DND-41 (cell line): Measurements from ENCODE around the gene GDPD4.

Experiments used
- ATAC-seq: fragments of 200-7000 bp; cut with Tn5 transposase; 3 replicates; pipeline ENCODE4 v1.9.1; 2021; ENCODE audit warnings: low read depth; ENCODE audit not compliant: insufficient read depth
- DNase-seq: peaks from one replicate; pipeline ENCODE4 v3.0.0-alpha.2; 2020
- H2AFZ ChIP-seq: 2 replicates; pipeline ENCODE4 v1.6.0; 2012; ENCODE audit warnings: low read depth, low read length
- H3K27ac ChIP-seq: 2 replicates; pipeline ENCODE4 v1.5.1; 2012; ENCODE audit warnings: low read length, inconsistent platforms
- H3K27me3 ChIP-seq: fragments of 200-600 bp; sonication (generic); 2 replicates; pipeline ENCODE4 v1.6.0; 2012; ENCODE audit warnings: low read length, mild to moderate bottlenecking, inconsistent platforms; ENCODE audit not compliant: insufficient read depth, poor library complexity
- H3K36me3 ChIP-seq: 2 replicates; pipeline ENCODE4 v1.5.1; 2012; ENCODE audit warnings: low read length, inconsistent platforms; ENCODE audit not compliant: insufficient read depth
- H3K4me1 ChIP-seq: 2 replicates; pipeline ENCODE4 v1.5.1; 2012; ENCODE audit warnings: mild to moderate bottlenecking, low read length; ENCODE audit not compliant: insufficient read depth
- H3K4me2 ChIP-seq: 2 replicates; pipeline ENCODE4 v1.6.0; 2012; ENCODE audit warnings: mild to moderate bottlenecking, moderate library complexity, low read length, inconsistent platforms; ENCODE audit not compliant: insufficient read depth
- H3K4me3 ChIP-seq, 2 experiments: fragments of 200-600 bp in 1 of 2; shearing (Covaris generic) in 1 of 2; 2 replicates each; pipeline ENCODE4 v1.5.1; 2012 to 2016; ENCODE audit warnings: inconsistent platforms in 2 of 2, low read length in 2 of 2, mild to moderate bottlenecking in 2 of 2, low read depth in 1 of 2, moderate library complexity in 1 of 2
- H3K79me2 ChIP-seq: 2 replicates; pipeline ENCODE4 v1.6.0; 2012; ENCODE audit warnings: low read length, inconsistent platforms; ENCODE audit not compliant: insufficient read depth
- H3K9ac ChIP-seq: 2 replicates; pipeline ENCODE4 v1.6.0; 2012; ENCODE audit warnings: low read depth, mild to moderate bottlenecking, inconsistent platforms, low read length, moderate library complexity
- H3K9me3 ChIP-seq: 2 replicates; pipeline ENCODE4 v1.5.1; 2012; ENCODE audit warnings: low read length, moderate library complexity, mild to moderate bottlenecking, inconsistent platforms; ENCODE audit not compliant: insufficient read depth, severe bottlenecking
- H4K20me1 ChIP-seq: 2 replicates; pipeline ENCODE4 v1.6.0; 2012; ENCODE audit warnings: low read length; ENCODE audit not compliant: insufficient read depth
- EZH2 ChIP-seq: IDR thresholded peaks from 3 replicates; pipeline ENCODE4 v1.6.1; 2012; ENCODE audit warnings: borderline replicate concordance, low read depth, mild to moderate bottlenecking, moderate library complexity, low read length, inconsistent platforms; ENCODE audit not compliant: severe bottlenecking
- TF ChIP-seq, protein P1 (sequence below): IDR thresholded peaks from 2 replicates; pipeline ENCODE4 v1.5.1; 2012; ENCODE audit warnings: borderline replicate concordance, low read length, moderate library complexity, mild to moderate bottlenecking; ENCODE audit not compliant: poor library complexity, severe bottlenecking; ENCODE audit errors: extremely low read depth

The GDPD4 gene

DNA sequence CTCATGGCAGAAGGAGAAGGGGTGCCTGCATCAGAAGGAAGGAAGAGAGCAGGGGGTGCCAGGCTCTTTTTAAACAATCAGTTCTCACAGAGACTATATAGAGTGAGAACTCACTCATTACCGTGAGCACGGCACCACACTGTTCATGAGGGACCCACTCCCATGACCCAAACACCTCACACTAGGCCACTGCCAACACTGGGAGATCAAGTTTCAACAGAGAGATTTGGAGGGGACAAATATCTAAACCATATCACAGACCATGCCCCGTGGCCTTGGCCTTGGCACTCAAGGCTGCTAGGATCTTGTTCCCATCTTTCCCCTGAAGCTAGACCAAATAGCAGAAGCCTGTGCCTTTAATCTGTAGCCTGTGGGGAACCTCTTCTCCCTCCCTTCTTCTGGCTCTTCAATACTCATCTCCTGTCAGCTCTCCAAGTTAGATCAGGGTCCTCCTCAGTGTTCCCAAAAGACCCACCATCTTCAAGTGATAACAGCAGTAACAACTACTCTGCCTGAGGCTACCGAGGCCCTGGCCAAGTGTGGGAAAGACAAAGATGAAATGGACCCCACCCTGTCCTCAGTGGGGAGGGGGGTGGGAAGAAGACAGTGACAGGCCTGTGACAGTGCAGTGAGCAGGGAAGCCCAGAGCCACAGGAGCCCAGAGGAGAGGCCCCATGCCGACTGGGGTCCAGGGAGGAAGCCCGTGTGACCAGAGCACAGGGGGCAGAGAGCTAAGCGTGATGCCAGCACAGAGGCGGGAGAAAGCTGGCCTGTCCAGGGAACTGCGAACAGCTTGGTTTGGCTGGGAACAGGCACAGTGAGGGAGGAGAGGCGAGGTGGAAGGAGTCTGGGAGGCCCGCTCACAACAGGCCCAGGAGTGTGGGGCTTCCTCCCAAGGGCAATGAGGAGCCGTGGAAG is 100.9 kb downstream of the GDPD4 start:
- Histone ChIP-seq H3K4me1 (no peaks in the 10 kb centered on the region), H3K4me2 (no peak overlapping the region), H3K27ac (no peak overlapping the region), H3K27me3 (no peaks in the 10 kb centered on the region), H2AFZ (no peak overlapping the region), H3K9ac (no peak overlapping the region), H3K4me3 (no peak overlapping the region), H3K9me3 (no peaks in the 10 kb centered on the region), H3K79me2 (no peaks in the 10 kb centered on the region), H4K20me1 (no peaks in the 10 kb centered on the region), H3K36me3 (no peaks in the 10 kb centered on the region)
- DNase-seq = no peak
- TF ChIP-seq EZH2 = no peak
- no peak for ATAC-seq

DNA sequence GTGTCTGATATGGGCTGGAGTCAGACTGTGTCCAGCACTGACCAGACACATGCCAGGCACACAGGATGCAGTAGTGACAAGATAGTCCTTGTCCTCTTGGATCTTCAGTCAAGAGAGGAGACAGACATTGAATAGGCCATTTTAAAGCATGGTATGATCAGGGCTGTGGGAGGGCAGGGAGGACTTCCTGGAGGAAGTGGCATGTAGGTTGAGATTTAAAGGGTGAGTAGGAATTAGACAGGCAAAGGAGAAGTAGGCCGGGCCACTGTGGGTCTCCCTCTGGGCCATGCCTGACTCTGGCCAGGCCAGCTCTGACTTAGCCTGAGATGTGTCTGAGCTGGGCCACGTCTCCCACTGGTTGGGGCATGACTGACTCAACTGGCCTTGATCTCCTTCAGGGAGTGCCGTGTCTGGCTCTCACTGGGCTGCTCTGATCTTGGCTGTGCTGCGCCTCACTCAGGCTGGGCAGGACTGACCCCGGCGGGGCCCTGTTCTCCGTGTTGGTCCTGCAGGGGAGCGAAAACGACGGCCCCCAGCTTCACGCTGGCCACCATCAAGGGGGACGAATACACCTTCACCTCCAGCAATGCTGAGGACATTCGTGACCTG is 102.2 kb downstream of the GDPD4 start:
- no peak for TF ChIP-seq EZH2
- TF ChIP-seq, protein P1, sequence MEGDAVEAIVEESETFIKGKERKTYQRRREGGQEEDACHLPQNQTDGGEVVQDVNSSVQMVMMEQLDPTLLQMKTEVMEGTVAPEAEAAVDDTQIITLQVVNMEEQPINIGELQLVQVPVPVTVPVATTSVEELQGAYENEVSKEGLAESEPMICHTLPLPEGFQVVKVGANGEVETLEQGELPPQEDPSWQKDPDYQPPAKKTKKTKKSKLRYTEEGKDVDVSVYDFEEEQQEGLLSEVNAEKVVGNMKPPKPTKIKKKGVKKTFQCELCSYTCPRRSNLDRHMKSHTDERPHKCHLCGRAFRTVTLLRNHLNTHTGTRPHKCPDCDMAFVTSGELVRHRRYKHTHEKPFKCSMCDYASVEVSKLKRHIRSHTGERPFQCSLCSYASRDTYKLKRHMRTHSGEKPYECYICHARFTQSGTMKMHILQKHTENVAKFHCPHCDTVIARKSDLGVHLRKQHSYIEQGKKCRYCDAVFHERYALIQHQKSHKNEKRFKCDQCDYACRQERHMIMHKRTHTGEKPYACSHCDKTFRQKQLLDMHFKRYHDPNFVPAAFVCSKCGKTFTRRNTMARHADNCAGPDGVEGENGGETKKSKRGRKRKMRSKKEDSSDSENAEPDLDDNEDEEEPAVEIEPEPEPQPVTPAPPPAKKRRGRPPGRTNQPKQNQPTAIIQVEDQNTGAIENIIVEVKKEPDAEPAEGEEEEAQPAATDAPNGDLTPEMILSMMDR = no peak
- no peak for DNase-seq
- H3K4me1 ChIP-seq = no peaks in the 10 kb centered on the region
- H3K27ac ChIP-seq = no peak overlapping the region
- ATAC-seq = no peak
- H3K4me2 ChIP-seq = no peak overlapping the region
- no peak overlapping the region for H2AFZ ChIP-seq
- H3K27me3 ChIP-seq = no peaks in the 10 kb centered on the region
- H3K36me3 ChIP-seq = no peaks in the 10 kb centered on the region
- no peaks in the 10 kb centered on the region for H3K79me2 ChIP-seq
- H3K9me3 ChIP-seq = no peaks in the 10 kb centered on the region
- no peak overlapping the region for H3K9ac ChIP-seq
- H4K20me1 ChIP-seq = no peaks in the 10 kb centered on the region
- H3K4me3 ChIP-seq = no peak overlapping the region

DNA sequence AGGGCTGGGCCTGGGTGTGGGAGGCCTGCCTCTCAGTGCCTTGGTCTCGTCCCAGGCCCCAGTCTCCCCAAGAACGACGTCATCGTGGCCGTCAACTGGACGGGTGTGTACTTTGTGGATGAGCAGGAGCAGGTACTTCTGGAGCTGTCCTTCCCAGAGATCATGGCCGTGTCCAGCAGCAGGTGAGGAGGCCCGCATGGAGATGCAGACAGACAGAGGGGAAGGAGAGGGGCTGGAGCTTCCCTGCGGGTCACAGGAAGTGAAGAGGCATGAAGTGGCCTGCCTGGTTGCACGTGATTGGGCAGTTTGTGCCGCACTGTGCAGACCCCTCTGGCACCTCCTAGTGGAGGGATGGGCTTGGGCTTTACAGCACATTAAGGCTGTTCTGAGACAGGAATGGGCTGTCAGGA is 103.0 kb downstream of the GDPD4 start:
- Histone ChIP-seq H3K9ac (no peak overlapping the region), H3K36me3 (no peaks in the 10 kb centered on the region), H3K27ac (no peak overlapping the region), H4K20me1 (no peaks in the 10 kb centered on the region), H3K27me3 (no peaks in the 10 kb centered on the region), H3K9me3 (no peaks in the 10 kb centered on the region), H3K4me2 (no peak overlapping the region), H2AFZ (peak overlapping the region; percentile 14; the same call in 1 of the 2 replicates), H3K4me1 (no peaks in the 10 kb centered on the region), H3K4me3 (no peak overlapping the region), H3K79me2 (no peaks in the 10 kb centered on the region)
- DNase-seq (peak; percentile 57), ATAC-seq (peak; percentile 77)
- TF ChIP-seq, protein P1 = peak; percentile 71
- TF ChIP-seq EZH2 = no peak

GRCh38 chr11:77197626-77198320 is 103.7 kb downstream of the GDPD4 start:
- TF ChIP-seq EZH2 = no peak
- TF ChIP-seq, protein P1 = no peak
- H3K4me2 ChIP-seq = no peak overlapping the region
- H3K27ac ChIP-seq = no peak overlapping the region
- H2AFZ ChIP-seq = no peak overlapping the region
- no peaks in the 10 kb centered on the region for H4K20me1 ChIP-seq
- H3K4me1 ChIP-seq = no peaks in the 10 kb centered on the region
- H3K4me3 ChIP-seq = no peak overlapping the region
- H3K9me3 ChIP-seq = no peaks in the 10 kb centered on the region
- H3K79me2 ChIP-seq = no peaks in the 10 kb centered on the region
- no peak overlapping the region for H3K9ac ChIP-seq
- DNase-seq = no peak
- ATAC-seq = no peak
- no peaks in the 10 kb centered on the region for H3K36me3 ChIP-seq
- H3K27me3 ChIP-seq = no peaks in the 10 kb centered on the region
